Measurements from ENCODE around the gene TMBIM4.
"Not testable (repeated sequence)": the region's sequence is repeated elsewhere in the genome, so short reads cannot be mapped to it uniquely, and the experiment has no call there.

Gene TMBIM4

DNA sequence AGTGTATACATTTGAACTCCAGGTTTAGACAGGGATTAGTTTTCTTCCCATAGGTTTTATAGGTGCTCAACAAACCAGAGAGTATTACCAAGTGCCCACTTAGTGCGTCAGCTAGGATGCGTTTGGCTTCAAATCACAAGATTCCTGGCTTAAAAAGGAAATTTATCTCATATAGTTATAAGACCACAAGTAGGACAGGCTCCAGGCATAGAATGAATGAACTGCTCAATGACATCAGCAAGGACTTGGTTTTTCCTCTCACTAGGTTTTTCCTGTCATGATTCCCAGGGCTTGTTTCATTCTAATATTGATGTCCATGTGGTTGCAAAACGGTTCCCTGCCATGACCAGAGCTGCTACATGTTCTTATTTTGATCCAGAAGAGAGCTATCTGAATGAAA, 13.2 kb upstream of the TMBIM4 start:
- DNase-seq: no peak

DNA sequence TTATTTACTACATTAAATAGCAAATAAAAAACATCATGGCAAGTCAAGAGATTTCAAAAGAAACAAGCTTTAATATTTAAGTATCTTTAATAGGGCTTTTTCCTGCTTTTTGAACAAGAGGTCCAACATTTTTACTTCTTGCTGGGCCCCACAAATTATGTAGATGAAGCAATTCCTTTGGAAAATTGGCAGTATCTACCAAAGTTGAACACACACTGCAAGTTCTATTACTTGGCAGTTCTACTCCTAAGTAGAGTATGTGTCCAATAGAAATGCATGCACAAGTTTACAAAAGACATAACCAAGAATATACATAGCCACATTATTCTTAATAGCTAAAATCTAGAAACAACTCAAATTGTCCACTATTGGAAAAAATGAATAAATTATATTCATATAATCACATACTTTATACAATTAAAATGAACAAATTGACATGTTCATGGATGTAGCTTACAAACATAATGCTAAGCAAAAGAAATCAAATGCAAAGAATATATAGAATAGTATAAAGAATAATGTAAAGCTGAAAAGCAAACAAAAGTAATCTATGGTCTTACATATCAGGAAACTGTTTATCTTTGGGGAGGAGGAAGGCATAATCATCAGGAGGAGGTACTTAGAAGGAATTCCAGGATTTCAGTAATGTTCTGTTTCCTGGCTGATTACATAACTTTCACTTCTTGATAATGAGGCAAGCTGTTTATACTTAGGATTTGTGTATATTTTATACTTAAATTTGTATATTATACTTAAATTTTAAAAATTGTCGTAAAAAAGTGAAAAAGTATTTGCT, 6.5 kb upstream of the TMBIM4 start:
- no peak for DNase-seq

DNA sequence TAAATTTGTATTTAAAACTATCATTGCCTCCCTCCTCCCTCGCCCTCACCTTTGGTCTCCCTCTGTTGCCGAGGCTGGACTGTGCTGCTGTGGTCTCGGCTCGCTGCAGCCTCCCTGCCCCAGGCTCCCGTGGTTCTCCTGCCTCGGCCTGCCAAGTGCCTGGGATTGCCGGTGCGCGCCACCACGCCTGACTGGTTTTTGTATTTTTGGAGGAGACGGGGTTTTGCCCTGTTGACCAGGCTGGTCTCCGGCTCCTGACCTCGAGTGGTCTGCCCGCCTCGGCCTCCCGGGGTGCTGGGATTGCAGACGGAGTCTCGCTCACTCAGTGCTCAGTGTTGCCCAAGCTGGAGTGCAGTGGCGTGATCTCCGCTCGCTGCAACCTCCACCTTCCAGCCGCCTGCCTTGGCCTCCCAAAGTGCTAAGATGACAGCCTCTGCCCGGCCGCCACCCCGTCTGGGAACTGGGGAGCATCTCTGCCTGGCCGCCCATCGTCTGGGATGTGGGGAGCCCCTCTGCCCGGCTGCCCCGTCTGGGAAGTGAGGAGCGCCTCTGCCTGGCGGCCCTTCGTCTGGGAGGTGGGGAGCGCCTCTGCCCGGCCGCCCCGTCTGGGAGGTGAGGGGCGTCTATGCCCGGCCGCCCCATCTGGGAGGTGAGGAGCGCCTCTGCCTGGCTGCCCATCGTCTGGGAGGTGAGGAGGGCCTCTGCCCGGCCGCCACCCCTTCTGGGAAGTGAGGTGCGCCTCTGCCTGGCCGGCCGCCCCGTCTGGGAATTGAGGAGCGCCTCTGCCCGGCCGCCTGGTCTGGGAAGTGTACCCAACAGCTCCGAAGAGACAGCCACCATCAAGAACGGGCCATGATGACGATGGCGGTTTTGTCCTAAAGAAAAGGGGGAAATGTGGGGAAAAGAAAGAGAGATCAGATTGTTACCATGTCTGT, 4.9 kb upstream of the TMBIM4 start:
- not testable (repeated sequence) for DNase-seq

DNA sequence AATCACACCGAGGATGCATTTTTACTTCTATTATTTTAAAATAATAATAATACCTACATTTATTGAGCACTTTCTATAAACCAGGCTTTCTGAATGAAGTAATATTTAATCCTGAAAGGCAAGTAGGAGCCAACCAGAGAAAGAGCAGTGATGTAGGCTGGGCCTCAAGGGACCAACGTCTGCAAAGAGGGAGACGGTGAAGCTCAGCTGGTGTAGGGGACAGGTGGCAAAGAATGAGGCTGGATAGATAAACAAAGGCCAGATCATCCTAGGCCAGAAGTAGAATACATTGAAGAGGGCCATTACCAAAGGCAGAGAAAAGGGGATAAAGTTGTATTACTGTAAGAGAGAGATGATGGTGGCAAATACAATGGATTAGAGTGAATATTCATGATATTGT, 810 bp upstream of the TMBIM4 start:
- DNase-seq: no peak

DNA sequence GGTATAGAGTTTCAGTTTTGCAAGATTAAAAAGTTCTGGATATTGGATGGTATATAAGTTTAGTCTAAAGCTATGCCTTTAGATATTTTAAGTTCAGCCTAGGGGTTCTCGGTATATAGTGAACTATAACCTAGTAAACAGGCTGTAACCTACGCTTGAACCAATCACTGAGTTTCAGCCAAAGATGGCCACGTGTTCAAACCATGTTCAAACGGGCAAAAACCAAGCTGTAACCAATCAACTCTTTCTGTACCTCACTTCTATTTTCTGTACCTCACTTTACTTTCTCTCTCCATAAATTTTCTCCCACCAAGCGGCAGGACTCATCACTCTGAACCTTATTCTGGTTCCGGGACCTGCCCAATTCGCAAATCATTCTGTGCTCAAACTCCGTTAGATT, 1.4 kb downstream of the TMBIM4 start:
- DNase-seq: no peak

DNA sequence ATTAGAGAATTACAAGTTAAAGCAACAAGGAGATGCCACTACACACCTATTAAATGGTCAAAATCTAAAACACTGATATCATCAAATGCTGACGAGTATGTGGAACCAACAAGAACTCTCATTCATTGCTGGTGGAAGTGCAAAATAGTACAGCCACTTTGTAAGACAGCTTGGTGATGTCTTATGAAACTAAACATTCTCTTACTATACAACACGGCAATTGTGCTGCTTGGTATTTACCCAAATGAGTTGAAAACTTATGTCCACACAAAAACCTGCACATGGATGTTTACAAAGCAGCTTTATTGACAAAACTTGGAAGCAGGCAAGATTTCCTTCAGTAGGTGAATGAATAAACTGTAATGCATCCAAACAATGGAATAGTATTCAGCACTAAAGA, 3.2 kb downstream of the TMBIM4 start:
- no peak for DNase-seq

DNA sequence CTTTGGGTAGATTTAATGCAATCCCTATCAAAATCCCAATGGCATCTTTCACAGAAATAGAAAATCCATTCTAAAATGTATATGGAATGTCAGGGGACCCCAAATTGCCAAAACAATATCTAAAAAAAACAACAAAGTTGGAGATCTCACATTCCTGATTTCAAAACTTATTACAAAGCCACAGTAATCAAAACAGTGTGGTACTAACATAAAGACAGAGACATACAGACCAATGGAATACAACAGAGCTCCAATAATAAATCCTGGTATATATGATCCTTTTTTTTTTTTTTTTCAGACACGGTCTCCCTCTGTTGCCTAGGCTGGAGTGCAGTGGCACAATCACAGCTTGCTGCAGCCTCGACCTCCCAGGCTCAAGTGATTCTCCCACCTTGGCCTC, 4.7 kb downstream of the TMBIM4 start:
- DNase-seq: no peak

DNA sequence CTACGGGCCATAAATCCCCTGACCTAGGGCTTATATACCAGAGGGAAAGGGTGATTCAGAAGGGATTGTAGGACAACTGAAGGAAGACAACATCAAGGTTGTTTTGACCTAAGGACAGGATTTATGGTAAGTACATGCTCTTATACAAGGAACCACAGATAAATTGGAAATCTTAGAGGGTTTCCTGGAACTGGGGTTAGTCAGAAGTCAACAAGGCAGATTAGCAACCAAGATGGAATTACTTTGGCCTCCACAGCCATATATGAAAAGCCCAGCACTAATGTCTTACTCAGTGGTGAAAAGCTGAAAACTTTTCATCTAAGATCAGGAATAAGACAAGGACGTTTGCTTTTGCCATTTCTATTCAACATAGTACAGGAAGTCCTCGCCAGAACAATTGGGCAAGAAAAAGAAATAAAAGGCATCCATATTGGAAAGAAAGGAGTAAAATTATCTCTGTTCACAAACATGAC, 5.4 kb downstream of the TMBIM4 start:
- no peak for DNase-seq

DNA sequence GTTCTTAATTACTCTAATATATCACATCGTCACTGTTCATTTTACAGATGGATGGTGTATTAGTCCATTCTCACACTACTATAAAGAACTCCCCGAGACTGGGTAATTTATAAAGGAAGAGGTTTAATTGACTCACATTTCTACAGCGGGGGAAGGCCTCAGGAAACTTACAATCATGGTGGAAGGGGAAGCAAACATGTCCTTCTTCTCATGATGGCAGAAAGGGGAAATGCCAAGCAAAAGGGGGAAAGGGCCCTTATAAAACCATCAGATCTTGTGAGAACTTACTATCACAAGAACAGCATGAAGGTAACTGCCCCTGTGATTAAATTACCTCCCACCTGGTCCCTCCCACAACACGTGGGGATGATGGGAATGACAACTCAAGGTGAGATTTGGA, 6.5 kb downstream of the TMBIM4 start:
- DNase-seq: no peak

DNA sequence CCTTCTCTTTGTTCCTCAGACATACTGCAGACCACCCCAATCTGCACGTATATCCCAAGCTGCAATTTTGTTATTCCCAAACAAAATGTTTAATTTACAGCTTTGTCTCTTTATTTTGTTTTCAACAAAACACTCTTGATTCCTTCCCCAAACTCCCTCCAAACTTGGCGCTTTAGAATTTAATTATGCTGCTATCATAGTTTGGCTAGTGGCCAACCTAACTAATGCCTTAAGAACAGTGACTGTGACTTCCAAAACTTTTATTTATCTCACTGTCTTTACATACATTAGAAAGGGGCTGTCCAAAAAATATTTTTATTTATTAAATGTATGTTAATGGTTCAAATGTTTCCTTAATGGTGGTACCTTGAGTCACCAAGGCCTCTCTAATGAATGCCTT, 7.1 kb downstream of the TMBIM4 start:
- no peak for DNase-seq

DNA sequence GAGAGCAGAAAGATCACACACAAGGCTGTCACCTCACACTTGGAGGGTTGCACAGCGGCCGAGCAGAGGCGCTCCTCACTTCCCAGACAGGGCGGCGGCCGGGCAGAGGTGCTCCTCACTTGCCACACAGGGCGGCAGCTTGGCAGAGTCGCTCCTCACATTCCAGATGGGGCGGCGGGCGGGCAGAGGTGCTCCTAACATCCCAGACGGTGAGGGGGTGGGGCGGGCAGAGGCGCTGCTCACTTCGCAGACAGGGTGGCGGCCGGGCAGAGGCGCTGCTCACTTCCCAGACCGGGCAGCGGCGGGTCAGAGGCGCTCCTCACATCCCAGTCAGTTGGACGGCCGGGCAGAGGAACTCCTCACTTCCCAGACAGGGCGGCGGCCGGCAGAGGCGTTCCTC, 9.1 kb downstream of the TMBIM4 start:
- no peak for DNase-seq

DNA sequence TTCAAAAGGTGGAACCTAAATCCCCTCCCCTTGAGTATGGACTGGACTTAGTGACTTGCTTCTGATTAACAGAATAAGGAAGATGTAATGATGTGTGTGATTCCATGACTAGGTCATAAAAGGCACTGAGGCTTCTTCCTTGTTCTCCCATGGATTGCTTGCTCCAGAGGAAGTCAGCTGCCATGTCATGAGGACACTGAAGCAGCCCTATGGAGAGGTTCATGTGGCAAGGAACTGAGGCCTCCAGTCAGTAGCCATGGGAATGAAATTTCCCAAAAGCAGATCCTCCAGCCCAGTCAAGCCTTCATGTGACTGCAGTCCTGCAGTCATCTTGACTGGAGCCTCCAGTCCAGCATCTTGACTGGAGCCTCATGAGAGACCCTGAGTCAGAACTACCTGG, 10.7 kb downstream of the TMBIM4 start:
- DNase-seq: no peak

DNA sequence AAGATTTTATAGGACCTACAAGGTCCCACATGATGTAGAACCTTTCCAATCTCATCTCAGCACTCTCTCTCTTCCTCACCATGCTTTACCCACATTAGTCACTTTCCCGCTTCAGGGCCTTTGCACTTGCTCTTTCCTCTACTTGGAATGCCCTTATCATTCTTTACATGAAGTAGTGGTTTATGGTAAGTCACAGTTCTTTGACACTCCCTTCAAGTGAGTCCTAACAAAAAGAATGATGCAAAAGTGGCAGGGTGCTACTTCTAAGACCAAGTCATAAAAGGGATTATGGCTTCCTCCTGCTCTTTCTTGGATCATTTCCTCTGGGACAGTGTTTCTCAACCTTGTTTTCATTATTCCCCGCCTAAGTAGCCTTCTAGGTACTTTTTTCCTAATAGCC, 13.1 kb downstream of the TMBIM4 start:
- no peak for DNase-seq

DNA sequence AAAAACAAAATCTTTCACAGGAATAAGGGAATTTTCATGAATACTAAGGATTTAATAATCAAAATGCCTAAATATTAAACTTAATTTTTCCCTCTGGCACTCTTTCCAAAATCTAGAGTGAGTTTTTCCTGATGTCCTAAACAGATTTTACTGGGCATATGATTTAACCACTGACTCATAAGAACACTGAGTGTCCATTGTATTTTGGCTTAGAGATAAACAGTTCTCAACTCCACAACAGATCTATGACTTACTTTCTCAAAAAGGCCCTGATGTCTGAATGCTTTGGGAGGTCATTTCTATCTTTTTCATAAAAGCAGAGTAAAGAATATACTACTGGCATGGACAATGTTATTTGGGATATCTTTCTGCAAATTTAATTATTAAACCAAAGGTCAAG, 15.0 kb downstream of the TMBIM4 start:
- no peak for DNase-seq

DNA sequence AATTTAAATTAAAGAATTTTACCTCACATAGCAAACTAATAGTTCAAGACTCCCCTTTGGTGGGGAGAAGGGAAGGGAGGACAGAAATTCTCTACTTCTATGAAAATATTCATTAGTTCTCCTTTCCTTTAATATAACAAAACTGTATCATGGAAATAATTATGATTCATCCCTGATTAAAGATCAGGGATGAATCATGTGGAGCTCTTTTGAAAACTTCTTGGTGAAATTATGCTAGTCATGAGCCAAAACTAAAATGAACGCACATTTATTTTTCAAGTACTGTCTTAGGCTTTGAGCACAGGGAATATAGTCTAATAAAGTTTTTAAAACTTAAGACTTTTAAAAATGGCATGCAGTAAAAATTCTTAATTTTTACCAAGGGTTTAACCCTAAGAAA, 17.1 kb downstream of the TMBIM4 start:
- no peak for DNase-seq

DNA sequence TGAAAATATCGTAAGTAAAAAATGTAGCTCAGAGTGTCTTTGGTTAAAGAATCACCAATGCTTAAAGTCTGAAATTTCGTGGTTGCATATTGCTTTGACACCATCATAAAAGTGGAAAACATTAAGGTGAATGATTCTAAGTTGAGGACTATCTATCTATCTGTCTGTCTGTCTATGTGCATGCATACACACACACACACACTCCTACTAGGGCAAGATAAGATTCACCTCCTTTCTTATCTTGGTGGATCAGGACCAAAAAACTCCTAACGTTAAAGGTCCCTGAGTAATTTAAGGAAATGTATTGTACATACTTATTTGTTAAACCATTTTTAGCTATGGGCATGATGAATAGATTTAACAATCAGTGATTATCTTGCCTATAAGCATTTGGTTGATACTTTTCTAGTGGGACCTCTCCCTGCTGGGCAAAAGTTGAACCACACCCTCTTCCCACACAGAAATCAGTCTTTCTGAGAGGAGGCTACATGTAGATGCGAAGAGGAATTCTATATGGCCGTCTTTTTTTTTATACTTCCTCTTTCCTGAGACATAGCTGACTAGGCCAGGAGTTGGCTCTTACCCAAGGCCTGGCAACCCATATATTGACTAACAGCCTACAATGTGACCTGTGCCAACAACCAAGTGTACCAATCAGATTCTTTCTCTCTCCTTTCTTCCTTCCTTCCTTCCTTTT, 19.9 kb downstream of the TMBIM4 start:
- no peak for DNase-seq

DNA sequence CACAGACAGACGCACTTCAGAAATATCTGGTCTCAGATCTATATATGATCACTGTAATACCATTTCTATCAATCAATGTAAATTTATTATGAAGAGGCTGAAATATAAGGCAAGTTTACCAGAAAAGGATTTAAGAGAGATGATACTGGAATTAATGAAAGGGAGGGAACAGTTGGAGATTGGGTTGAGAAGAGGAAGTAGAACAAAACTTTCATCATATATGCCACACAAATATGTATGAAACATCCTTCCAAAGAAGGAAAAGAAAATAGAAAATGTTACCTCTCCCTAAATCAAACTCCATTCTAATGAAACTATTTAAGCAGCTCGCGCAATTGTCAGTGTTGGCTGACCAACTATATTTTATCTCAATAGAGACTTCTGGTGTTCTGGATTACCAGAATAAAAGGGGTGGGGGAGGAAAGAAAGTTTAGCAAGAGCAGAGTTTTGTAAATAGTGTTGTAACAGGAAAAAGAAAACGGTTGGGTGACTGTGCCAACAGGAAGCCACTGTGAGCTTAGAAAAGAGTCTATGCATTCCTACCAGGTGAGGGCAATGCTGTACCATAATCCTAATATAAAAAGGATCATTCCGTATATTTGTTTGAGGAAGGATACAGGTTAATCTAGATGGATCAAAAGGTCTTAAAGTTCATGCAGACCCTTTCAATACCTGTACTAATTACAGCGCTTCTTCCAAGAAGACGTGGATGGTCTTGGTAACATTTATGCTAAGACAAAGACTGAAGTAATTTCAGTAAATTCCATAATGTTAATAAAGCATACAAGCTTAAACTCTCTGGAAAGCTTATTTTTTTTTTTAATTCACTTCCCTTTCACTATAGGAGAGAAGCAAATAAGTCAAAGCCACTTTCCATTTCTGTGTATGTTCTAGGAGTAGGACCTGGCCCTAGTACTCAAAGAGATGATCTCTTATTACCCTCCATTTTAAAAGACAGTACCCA, 24.7 kb downstream of the TMBIM4 start:
- no peak for DNase-seq

DNA sequence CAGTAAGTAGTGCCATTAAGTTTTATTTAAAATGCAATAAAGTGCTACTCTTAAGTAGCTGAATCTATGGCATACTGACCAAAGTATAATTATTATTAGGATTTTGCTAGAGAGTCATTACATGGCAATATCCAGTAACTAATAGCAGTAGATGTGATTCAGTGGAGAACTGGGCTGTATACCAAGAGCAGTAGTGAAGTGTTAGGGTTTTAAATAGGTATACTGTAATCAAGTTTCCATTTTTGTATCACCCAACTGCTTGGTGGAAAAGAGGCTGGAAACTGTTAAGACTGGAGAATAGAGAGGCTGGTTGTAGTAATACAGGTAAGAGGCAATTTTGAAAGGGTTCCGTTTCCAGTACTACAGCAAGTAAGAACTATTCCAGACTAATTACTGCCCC, 25.9 kb downstream of the TMBIM4 start:
- DNase-seq: no peak

DNA sequence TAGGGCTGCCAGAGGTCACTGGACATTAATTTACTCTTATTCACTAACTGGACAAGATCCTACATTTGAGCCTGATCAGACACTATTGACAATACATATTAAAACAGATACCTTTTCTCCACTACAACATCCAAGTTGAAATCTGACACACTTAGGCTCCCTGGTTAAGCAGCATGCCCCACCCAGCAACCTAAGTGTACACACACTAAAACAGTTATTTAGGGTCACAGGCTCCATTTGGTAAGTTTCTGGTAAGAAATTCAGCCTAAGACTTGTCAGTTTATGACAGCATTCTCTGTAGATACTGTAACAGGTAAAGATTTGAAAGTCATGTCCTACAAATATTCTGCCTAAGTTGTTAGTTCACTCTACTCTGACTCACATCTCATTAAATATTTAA, 27.0 kb downstream of the TMBIM4 start:
- DNase-seq: no peak

DNA sequence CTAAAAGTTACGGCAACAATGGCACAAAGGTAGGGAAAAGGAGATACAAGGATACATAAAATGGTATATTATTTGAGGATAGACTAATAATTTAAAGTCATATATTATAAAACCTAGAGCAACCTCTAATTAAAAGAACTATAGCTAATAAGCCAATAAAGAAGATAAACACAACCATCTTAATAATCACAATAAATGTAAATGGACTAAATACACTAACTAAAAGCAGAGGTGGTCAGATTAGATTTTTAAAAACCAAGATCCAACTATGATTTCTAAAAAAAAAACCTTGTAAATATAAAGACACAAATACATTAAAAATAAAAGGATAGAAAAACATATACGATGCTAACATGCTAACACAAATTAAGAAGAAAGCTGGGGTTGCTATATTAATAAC, 28.5 kb downstream of the TMBIM4 start:
- DNase-seq: no peak

DNA sequence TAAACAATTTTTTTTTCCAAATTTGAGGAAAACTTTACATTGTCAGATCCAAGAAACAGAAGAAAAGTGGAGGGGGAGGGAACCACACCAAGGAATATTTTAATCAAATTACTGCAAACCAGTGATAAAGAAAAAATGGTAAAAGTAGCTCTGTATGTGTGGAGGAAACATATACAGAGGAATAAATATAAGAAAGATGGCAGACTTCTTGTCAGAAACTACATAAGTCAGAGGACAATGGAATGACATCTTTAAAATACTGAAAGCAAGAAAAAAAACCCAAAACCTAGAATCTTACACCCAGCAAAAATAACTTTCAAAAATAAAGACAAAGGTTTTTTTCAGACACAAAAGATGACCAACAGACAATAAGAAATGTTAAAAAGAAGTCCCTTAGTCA, 29.1 kb downstream of the TMBIM4 start:
- DNase-seq: no peak

DNA sequence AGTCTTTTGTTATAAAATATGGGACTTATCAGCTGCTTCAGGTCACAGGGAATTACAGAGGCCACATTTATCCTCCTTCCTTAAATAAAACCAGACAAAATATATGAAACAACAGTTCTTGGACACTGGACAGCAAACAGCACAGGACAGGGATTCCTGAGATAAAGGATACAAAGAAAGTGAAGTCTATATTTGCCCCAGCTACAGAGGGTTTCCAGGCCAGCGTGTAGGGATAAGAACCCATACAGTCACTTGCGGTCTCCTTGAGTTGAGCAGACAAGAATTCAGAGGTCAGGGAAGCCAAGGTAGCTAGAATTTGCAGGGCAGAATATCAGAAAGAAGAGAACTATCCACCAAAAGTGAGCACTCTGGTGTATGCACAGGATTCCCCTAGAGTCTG, 30.5 kb downstream of the TMBIM4 start:
- DNase-seq: no peak

Measured in NCI-H146 (cell line).